SK-N-SH (cell line): Measurements from ENCODE around the gene MEI1. TPM values are rescaled to one million over a fixed set of nuclear protein-coding genes. Genes with fewer than 3 reads are reported as not detected.

Experiments
- CTCF ChIA-PET: fragments of 300-600, 350-600 bp; formaldehyde crosslinking; extraction: SDS; loops from one replicate; lab custom pipeline; 2021; lab: Yijun Ruan, JAX
- POLR2A ChIA-PET: fragments of 350-600 bp; sonication (Branson Sonifier 250); formaldehyde crosslinking; extraction: SDS; loops from one replicate; lab custom pipeline; 2020; ENCODE audit warnings: antibody characterized with exemption, inconsistent platforms; lab: Yijun Ruan, JAX
- DNase-seq: peaks from one replicate; pipeline ENCODE4 v3.0.0; 2012
- H2AFZ ChIP-seq: fragments of 200-600 bp; sonication (generic); 2 replicates; pipeline ENCODE4 v1.8.1; 2016; ENCODE audit warnings: antibody characterized with exemption, mild to moderate bottlenecking, low read depth
- H3F3A ChIP-seq: fragments of 200-600 bp; sonication (generic); replicated peaks from 2 replicates; pipeline ENCODE3; 2016; ENCODE audit warnings: antibody characterized with exemption, mild to moderate bottlenecking; ENCODE audit not compliant: insufficient read depth
- H3K27ac ChIP-seq, 2 experiments: fragments of 200-500 bp in 1 of 2; fragments of 200-600 bp in 1 of 2; sonication (Bioruptor generic) in 1 of 2; sonication (generic), shearing (Covaris generic) in 1 of 2; 2 replicates each; pipeline versions ENCODE4 v1.5.1 to v1.6.1; 2014 to 2016; ENCODE audit warnings: low read depth in 2 of 2, inconsistent platforms in 1 of 2, low read length in 1 of 2, mild to moderate bottlenecking in 1 of 2, mixed read lengths in 1 of 2
- H3K27me3 ChIP-seq: fragments of 200-600 bp; sonication (generic), shearing (Covaris generic); 2 replicates; pipeline ENCODE4 v1.6.1; 2016; ENCODE audit warnings: mixed run types; ENCODE audit not compliant: insufficient read depth
- H3K36me3 ChIP-seq, 2 experiments: fragments of 200-500 bp in 1 of 2; fragments of 200-600 bp in 1 of 2; sonication (Bioruptor generic) in 1 of 2; sonication (generic) in 1 of 2; replicated peaks in 1 of 2; 2 replicates each; pipeline versions ENCODE3 to v1.5.1; 2014 to 2016; ENCODE audit warnings: low read length in 1 of 2, mild to moderate bottlenecking in 1 of 2; ENCODE audit not compliant: insufficient read depth in 2 of 2, control insufficient read depth in 1 of 2
- H3K4me1 ChIP-seq, 2 experiments: fragments of 200-500 bp in 1 of 2; fragments of 200-600 bp in 1 of 2; sonication (Bioruptor generic) in 1 of 2; sonication (generic), shearing (Covaris generic) in 1 of 2; 2 replicates each; pipeline versions ENCODE4 v1.5.1 to v1.6.1; 2014 to 2016; ENCODE audit warnings: low read depth in 1 of 2, low read length in 1 of 2, mixed run types in 1 of 2; ENCODE audit not compliant: insufficient read depth in 2 of 2, control insufficient read depth in 1 of 2
- H3K4me2 ChIP-seq: fragments of 200-600 bp; sonication (generic), shearing (Covaris generic); 2 replicates; pipeline ENCODE4 v1.6.1; 2017; ENCODE audit warnings: mixed run types
- H3K4me3 ChIP-seq, 2 experiments: fragments of 200-500 bp in 1 of 2; fragments of 200-600 bp in 1 of 2; sonication (Bioruptor generic) in 1 of 2; sonication (generic), shearing (Covaris generic) in 1 of 2; 2 replicates each; pipeline versions ENCODE4 v1.5.1 to v1.8.1; 2014 to 2016; ENCODE audit warnings: low read depth in 2 of 2, inconsistent platforms in 1 of 2, low read length in 1 of 2, mild to moderate bottlenecking in 1 of 2, mixed read lengths in 1 of 2, moderate library complexity in 1 of 2
- H3K79me2 ChIP-seq: fragments of 200-600 bp; sonication (generic); 2 replicates; pipeline ENCODE4 v1.8.1; 2017; ENCODE audit warnings: mild to moderate bottlenecking; ENCODE audit not compliant: insufficient read depth
- H3K9ac ChIP-seq: fragments of 200-600 bp; sonication (generic); 2 replicates; pipeline ENCODE4 v1.6.1; 2017; ENCODE audit warnings: mixed run types
- H3K9me2 ChIP-seq: fragments of 200-600 bp; sonication (generic); 2 replicates; pipeline ENCODE4 v1.6.1; 2017; ENCODE audit warnings: mixed run types
- H3K9me3 ChIP-seq: fragments of 200-600 bp; sonication (generic); 2 replicates; pipeline ENCODE4 v1.6.1; 2017; ENCODE audit warnings: mixed run types, mild to moderate bottlenecking, moderate library complexity
- H4K20me1 ChIP-seq: fragments of 200-600 bp; sonication (generic); 2 replicates; pipeline ENCODE4 v1.6.1; 2017; ENCODE audit warnings: mild to moderate bottlenecking, mixed run types; ENCODE audit not compliant: insufficient read depth
- CHD2 ChIP-seq: fragments of 150-350 bp; IDR thresholded peaks from 2 replicates; pipeline ENCODE4 v1.6.1; 2018; ENCODE audit warnings: low read length; ENCODE audit not compliant: partially characterized antibody
- CTCF ChIP-seq: fragments of 200-600 bp; sonication (generic); IDR thresholded peaks from 2 replicates; pipeline ENCODE4 v1.6.1; 2017; ENCODE audit warnings: antibody characterized with exemption, mild to moderate bottlenecking, moderate library complexity
- FOXJ3 ChIP-seq: sonication (generic); formaldehyde crosslinking; IDR thresholded peaks from 2 replicates; pipeline ENCODE4 v1.5.1; 2020; ENCODE audit warnings: mild to moderate bottlenecking, missing genetic modification reagents
- GATA2 ChIP-seq: sonication (generic); formaldehyde crosslinking; IDR thresholded peaks from 2 replicates; pipeline ENCODE4 v1.5.0; 2020; ENCODE audit warnings: mild to moderate bottlenecking, missing genetic modification reagents
- IRF3 ChIP-seq: fragments of 150-350 bp; IDR thresholded peaks from 2 replicates; pipeline ENCODE4 v1.6.1; 2016; ENCODE audit warnings: mild to moderate bottlenecking, low read depth, low read length
- JUND ChIP-seq: IDR thresholded peaks from 2 replicates; pipeline ENCODE4 v1.4.0; 2012
- MXI1 ChIP-seq: IDR thresholded peaks from 2 replicates; pipeline ENCODE4 v1.6.1; 2012; ENCODE audit warnings: mild to moderate bottlenecking, low read depth, low read length, improper control_type of control experiment
- RAD21 ChIP-seq: IDR thresholded peaks from 2 replicates; pipeline ENCODE4 v1.6.1; 2012; ENCODE audit warnings: mild to moderate bottlenecking, low read length
- REST ChIP-seq: IDR thresholded peaks from 2 replicates; pipeline ENCODE4 v1.6.1; 2012; ENCODE audit warnings: mild to moderate bottlenecking, low read depth, low read length, moderate library complexity
- RFX5 ChIP-seq: IDR thresholded peaks from 2 replicates; pipeline ENCODE4 v1.6.1; 2012; ENCODE audit warnings: mild to moderate bottlenecking, improper control_type of control experiment, low read length
- RXRA ChIP-seq: IDR thresholded peaks from 2 replicates; pipeline ENCODE4 v1.4.0; 2012; ENCODE audit warnings: low read depth, mild to moderate bottlenecking, borderline replicate concordance
- SIN3A ChIP-seq: IDR thresholded peaks from 2 replicates; pipeline ENCODE4 v1.6.1; 2012; ENCODE audit warnings: low read depth, mild to moderate bottlenecking, low read length, moderate library complexity, borderline replicate concordance
- SMC3 ChIP-seq: IDR thresholded peaks from 2 replicates; pipeline ENCODE4 v1.6.1; 2012; ENCODE audit warnings: low read depth, low read length, improper control_type of control experiment
- TAF1 ChIP-seq: IDR thresholded peaks from 2 replicates; pipeline ENCODE4 v1.6.1; 2012; ENCODE audit warnings: low read depth, mild to moderate bottlenecking, low read length, moderate library complexity, borderline replicate concordance
- TEAD4 ChIP-seq: IDR thresholded peaks from 2 replicates; pipeline ENCODE4 v1.4.0; 2012; ENCODE audit warnings: mild to moderate bottlenecking, borderline replicate concordance; ENCODE audit not compliant: insufficient read depth
- YY1 ChIP-seq: IDR thresholded peaks from 2 replicates; pipeline ENCODE4 v1.4.0; 2012; ENCODE audit warnings: low read depth, mild to moderate bottlenecking
- ZBTB33 ChIP-seq: IDR thresholded peaks from 2 replicates; pipeline ENCODE4 v1.4.0; 2012; ENCODE audit warnings: low read depth, borderline replicate concordance
- WGBS: methylation state at CpG from one replicate; pipeline ENCODE4 v1.1.6; 2017; ENCODE audit warnings: low lambda C conversion rate; 5-methylcytosine and 5-hydroxymethylcytosine counted together
- polyA plus RNA-seq, 3 experiments: library from polyadenylated mRNA; depleted of rRNA; stranded (reverse); fragments of >200 nt; gene quantifications; 2 replicates each; pipeline ENCODE4 v1.2.3, GENCODE V29; 2012

The MEI1 gene
- polyA plus RNA-seq, 1 of the 3 experiments (the other 2 are of a cell fraction), result not detected

GRCh38 chr22:41831383-41831782, 132.1 kb downstream of the MEI1 start (continued):
- TF ChIP-seq CTCF (no peak), RXRA (no peak), IRF3 (no peak), REST (no peak)

- H3F3A ChIP-seq, result no peaks in the 10 kb centered on the region
- no peaks in the 10 kb centered on the region for H3K27me3 ChIP-seq
- DNase-seq, result no peak
- H3K36me3 ChIP-seq, result no peaks in the 10 kb centered on the region
- peak overlapping the region; percentile 54 to 60 for H3K4me3 ChIP-seq
- ChIA-PET POLR2A (no interaction called here), CTCF (interaction anchor here (0.9 to 1.6 kb wide), 4 partner anchors 10 to 135 kb away, joined by 3 to 6 read pairs (median 3); no protein-coding TSS in a partner anchor)
- H3K9ac ChIP-seq, result peak overlapping the region; percentile 59; the same call in 1 of the 2 replicates
- H3K27ac ChIP-seq, result peak overlapping the region; percentile 59 to 86
- H3K9me3 ChIP-seq, result no peaks in the 10 kb centered on the region
- H4K20me1 ChIP-seq, result no peaks in the 10 kb centered on the region
- 0 out of 2 replicates have a peak, but pooled peaks cover 7% of the 10 kb centered on the region for H3K79me2 ChIP-seq
- H3K4me1 ChIP-seq, result no peaks in the 10 kb centered on the region; a peak in 1 of 4 replicates
- peak overlapping the region; percentile 69 for H3K4me2 ChIP-seq
- H3K9me2 ChIP-seq, result no peaks in the 10 kb centered on the region
- peak overlapping the region; percentile 79 for H2AFZ ChIP-seq
- WGBS, result 23% methylated on average over 12 of the region's 17 CpGs
- TF ChIP-seq GATA2 (CRISPR knock-in tag), result no peak
- no peak for TF ChIP-seq JUND
- no peak for TF ChIP-seq TAF1
- no peak for TF ChIP-seq RFX5
- no peak for TF ChIP-seq CTCF
- no peak for TF ChIP-seq TEAD4
- TF ChIP-seq SIN3A, result no peak
- TF ChIP-seq IRF3, result no peak
- TF ChIP-seq MXI1, result no peak
- TF ChIP-seq YY1, result no peak
- TF ChIP-seq FOXJ3 (CRISPR knock-in tag), result no peak
- TF ChIP-seq ZBTB33, result no peak
- no peak for TF ChIP-seq CHD2
- no peak for TF ChIP-seq SMC3
- TF ChIP-seq RAD21, result no peak
Measured at GRCh38 chr22:41831828-41832552, 132.7 kb downstream of the MEI1 start.
